Measurements from ENCODE around the gene SCGB3A1.

The SCGB3A1 gene

GRCh38 chr5:180609817-180610550 lies 18.7 kb upstream of the SCGB3A1 start:
- Histone ChIP-seq H3K4me1 (ENCODE audit: control insufficient read depth, insufficient read depth, low read length) (no peaks in the 10 kb centered on the region), H3K9me3 (replicated peaks; ENCODE audit: low read length) (no peaks in the 10 kb centered on the region), H3K4me2 (ENCODE audit: low read length) (no peak overlapping the region), H3K27me3 (ENCODE audit: control insufficient read depth, insufficient read depth, low read length) (no peaks in the 10 kb centered on the region), H3K36me3 (ENCODE audit: insufficient read depth, low read length) (no peaks in the 10 kb centered on the region), H3K4me3 (ENCODE audit: low read length) (no peak overlapping the region), H3K9ac (ENCODE audit: low read depth, low read length) (no peak overlapping the region)

- H3K4me1 ChIP-seq (ENCODE audit: control insufficient read depth, insufficient read depth, low read length), result no peaks in the 10 kb centered on the region
- H3K9ac ChIP-seq (ENCODE audit: low read depth, low read length), result no peak overlapping the region
- H3K9me3 ChIP-seq (replicated peaks; ENCODE audit: low read length), result no peaks in the 10 kb centered on the region
- no peaks in the 10 kb centered on the region for H3K36me3 ChIP-seq (ENCODE audit: insufficient read depth, low read length)
- no peak overlapping the region for H3K4me3 ChIP-seq (ENCODE audit: low read length)
- no peak overlapping the region for H3K4me2 ChIP-seq (ENCODE audit: low read length)
- H3K27me3 ChIP-seq (ENCODE audit: control insufficient read depth, insufficient read depth, low read length), result peaks cover under 1% of the 10 kb centered on the region
Measured at GRCh38 chr5:180609386-180609785, 18.1 kb upstream of the SCGB3A1 start.

- no peaks in the 10 kb centered on the region for H3K9me3 ChIP-seq (replicated peaks; ENCODE audit: low read length)
- no peak overlapping the region for H3K9ac ChIP-seq (ENCODE audit: low read depth, low read length)
- H3K27me3 ChIP-seq (ENCODE audit: control insufficient read depth, insufficient read depth, low read length), result peaks cover 5% of the 10 kb centered on the region
- H3K4me1 ChIP-seq (ENCODE audit: control insufficient read depth, insufficient read depth, low read length), result no peaks in the 10 kb centered on the region
- no peaks in the 10 kb centered on the region for H3K36me3 ChIP-seq (ENCODE audit: insufficient read depth, low read length)
- H3K4me2 ChIP-seq (ENCODE audit: low read length), result no peak overlapping the region
- no peak overlapping the region for H3K4me3 ChIP-seq (ENCODE audit: low read length)
Measured at GRCh38 chr5:180608572-180609310, 17.4 kb upstream of the SCGB3A1 start.

GRCh38 chr5:180607861-180608571 lies 16.7 kb upstream of the SCGB3A1 start:
- H3K9me3 ChIP-seq (replicated peaks; ENCODE audit: low read length), result no peaks in the 10 kb centered on the region
- no peaks in the 10 kb centered on the region for H3K36me3 ChIP-seq (ENCODE audit: insufficient read depth, low read length)
- no peak overlapping the region for H3K9ac ChIP-seq (ENCODE audit: low read depth, low read length)
- no peaks in the 10 kb centered on the region for H3K4me1 ChIP-seq (ENCODE audit: control insufficient read depth, insufficient read depth, low read length)
- no peak overlapping the region for H3K4me3 ChIP-seq (ENCODE audit: low read length)
- peaks cover 5% of the 10 kb centered on the region for H3K27me3 ChIP-seq (ENCODE audit: control insufficient read depth, insufficient read depth, low read length)
- no peak overlapping the region for H3K4me2 ChIP-seq (ENCODE audit: low read length)

GRCh38 chr5:180606215-180606785 lies 15.0 kb upstream of the SCGB3A1 start:
- no peak overlapping the region for H3K4me2 ChIP-seq (ENCODE audit: low read length)
- H3K9me3 ChIP-seq (replicated peaks; ENCODE audit: low read length), result no peaks in the 10 kb centered on the region
- H3K27me3 ChIP-seq (ENCODE audit: control insufficient read depth, insufficient read depth, low read length), result peaks cover 17% of the 10 kb centered on the region
- H3K4me3 ChIP-seq (ENCODE audit: low read length), result no peak overlapping the region
- no peaks in the 10 kb centered on the region for H3K36me3 ChIP-seq (ENCODE audit: insufficient read depth, low read length)
- H3K9ac ChIP-seq (ENCODE audit: low read depth, low read length), result no peak overlapping the region
- no peaks in the 10 kb centered on the region for H3K4me1 ChIP-seq (ENCODE audit: control insufficient read depth, insufficient read depth, low read length)

- Histone ChIP-seq H3K4me2 (ENCODE audit: low read length) (no peak overlapping the region), H3K36me3 (ENCODE audit: insufficient read depth, low read length) (no peaks in the 10 kb centered on the region), H3K4me3 (ENCODE audit: low read length) (no peak overlapping the region), H3K9me3 (replicated peaks; ENCODE audit: low read length) (no peaks in the 10 kb centered on the region), H3K27me3 (ENCODE audit: control insufficient read depth, insufficient read depth, low read length) (peaks cover 17% of the 10 kb centered on the region), H3K4me1 (ENCODE audit: control insufficient read depth, insufficient read depth, low read length) (no peaks in the 10 kb centered on the region), H3K9ac (ENCODE audit: low read depth, low read length) (no peak overlapping the region)
Measured at GRCh38 chr5:180605554-180606214, 14.4 kb upstream of the SCGB3A1 start.

- Histone ChIP-seq H3K27me3 (ENCODE audit: control insufficient read depth, insufficient read depth, low read length) (peaks cover 17% of the 10 kb centered on the region), H3K4me3 (ENCODE audit: low read length) (no peak overlapping the region), H3K4me2 (ENCODE audit: low read length) (no peak overlapping the region), H3K9me3 (replicated peaks; ENCODE audit: low read length) (no peaks in the 10 kb centered on the region), H3K4me1 (ENCODE audit: control insufficient read depth, insufficient read depth, low read length) (no peaks in the 10 kb centered on the region), H3K9ac (ENCODE audit: low read depth, low read length) (no peak overlapping the region), H3K36me3 (ENCODE audit: insufficient read depth, low read length) (no peaks in the 10 kb centered on the region)
Measured at GRCh38 chr5:180604271-180604670, 13.0 kb upstream of the SCGB3A1 start.

GRCh38 chr5:180603076-180603594 lies 11.8 kb upstream of the SCGB3A1 start:
- H3K4me2 ChIP-seq (ENCODE audit: low read length), result no peak overlapping the region
- peaks cover 20% of the 10 kb centered on the region for H3K27me3 ChIP-seq (ENCODE audit: control insufficient read depth, insufficient read depth, low read length)
- H3K9ac ChIP-seq (ENCODE audit: low read depth, low read length), result no peak overlapping the region
- no peaks in the 10 kb centered on the region for H3K4me1 ChIP-seq (ENCODE audit: control insufficient read depth, insufficient read depth, low read length)
- no peak overlapping the region for H3K4me3 ChIP-seq (ENCODE audit: low read length)
- no peaks in the 10 kb centered on the region for H3K9me3 ChIP-seq (replicated peaks; ENCODE audit: low read length)
- H3K36me3 ChIP-seq (ENCODE audit: insufficient read depth, low read length), result no peaks in the 10 kb centered on the region

- Histone ChIP-seq H3K4me3 (ENCODE audit: low read length) (no peak overlapping the region), H3K36me3 (ENCODE audit: insufficient read depth, low read length) (no peaks in the 10 kb centered on the region), H3K9ac (ENCODE audit: low read depth, low read length) (no peak overlapping the region), H3K4me1 (ENCODE audit: control insufficient read depth, insufficient read depth, low read length) (no peaks in the 10 kb centered on the region), H3K4me2 (ENCODE audit: low read length) (no peak overlapping the region), H3K9me3 (replicated peaks; ENCODE audit: low read length) (no peaks in the 10 kb centered on the region), H3K27me3 (ENCODE audit: control insufficient read depth, insufficient read depth, low read length) (peaks cover 20% of the 10 kb centered on the region)
Measured at GRCh38 chr5:180602481-180603075, 11.3 kb upstream of the SCGB3A1 start.

- Histone ChIP-seq H3K9me3 (replicated peaks; ENCODE audit: low read length) (no peaks in the 10 kb centered on the region), H3K27me3 (ENCODE audit: control insufficient read depth, insufficient read depth, low read length) (peaks cover 20% of the 10 kb centered on the region), H3K9ac (ENCODE audit: low read depth, low read length) (no peak overlapping the region), H3K4me3 (ENCODE audit: low read length) (no peak overlapping the region), H3K4me1 (ENCODE audit: control insufficient read depth, insufficient read depth, low read length) (no peaks in the 10 kb centered on the region), H3K36me3 (ENCODE audit: insufficient read depth, low read length) (no peaks in the 10 kb centered on the region), H3K4me2 (ENCODE audit: low read length) (no peak overlapping the region)
Measured at GRCh38 chr5:180601591-180602480, 10.5 kb upstream of the SCGB3A1 start.
